DOHH2 (cell line): ENCODE results near the gene UXS1.

ENCODE experiments used
- H3F3A ChIP-seq: fragments of 200-600 bp; sonication (generic), shearing (Covaris generic); 2 replicates; pipeline ENCODE4 v1.6.0; 2016; ENCODE audit warnings: antibody characterized with exemption, mild to moderate bottlenecking; ENCODE audit not compliant: control insufficient read depth, insufficient read depth
- H3K27ac ChIP-seq: fragments of 200-600 bp; sonication (generic); 2 replicates; pipeline ENCODE4 v1.5.1; 2014; ENCODE audit warnings: low read depth, mild to moderate bottlenecking, low read length, moderate library complexity
- H3K27me3 ChIP-seq: fragments of 200-600 bp; sonication (generic); 2 replicates; pipeline ENCODE4 v1.6.1; 2014; ENCODE audit warnings: mild to moderate bottlenecking, low read length, mixed read lengths; ENCODE audit not compliant: control insufficient read depth
- H3K36me3 ChIP-seq: fragments of 200-600 bp; sonication (generic); 2 replicates; pipeline ENCODE4 v1.6.1; 2014; ENCODE audit warnings: mild to moderate bottlenecking, low read length, moderate library complexity, mixed read lengths; ENCODE audit not compliant: control insufficient read depth
- H3K4me1 ChIP-seq: fragments of 200-600 bp; sonication (generic); 2 replicates; pipeline ENCODE4 v1.6.1; 2014; ENCODE audit warnings: mild to moderate bottlenecking, low read length, mixed read lengths; ENCODE audit not compliant: control insufficient read depth
- H3K4me2 ChIP-seq: fragments of 200-600 bp; sonication (generic); 2 replicates; pipeline ENCODE4 v1.6.0; 2014; ENCODE audit warnings: mild to moderate bottlenecking, low read length, moderate library complexity
- H3K4me3 ChIP-seq: fragments of 200-600 bp; sonication (generic); 2 replicates; pipeline ENCODE4 v1.5.1; 2014; ENCODE audit warnings: mild to moderate bottlenecking, low read length, mixed read lengths
- H3K79me2 ChIP-seq: fragments of 200-600 bp; sonication (generic); 2 replicates; pipeline ENCODE4 v1.6.1; 2014; ENCODE audit warnings: mild to moderate bottlenecking, low read length, mixed read lengths; ENCODE audit not compliant: control insufficient read depth
- H3K9me2 ChIP-seq: fragments of 200-600 bp; sonication (generic); replicated peaks from 2 replicates; pipeline ENCODE4 v1.6.1; 2014; ENCODE audit warnings: mild to moderate bottlenecking, low read length, mixed read lengths; ENCODE audit not compliant: control insufficient read depth
- H3K9me3 ChIP-seq: fragments of 200-600 bp; sonication (generic); 2 replicates; pipeline ENCODE4 v1.6.1; 2014; ENCODE audit warnings: antibody characterized with exemption, low read length, mixed read lengths; ENCODE audit not compliant: control insufficient read depth, insufficient read depth
- H4K20me1 ChIP-seq: fragments of 200-600 bp; sonication (generic); 2 replicates; pipeline ENCODE4 v1.6.0; 2014; ENCODE audit warnings: low read depth, mild to moderate bottlenecking, antibody characterized with exemption, low read length, moderate library complexity; ENCODE audit not compliant: control insufficient read depth, insufficient read depth
- EZH2phosphoT487 ChIP-seq: fragments of 200-600 bp; sonication (generic); IDR thresholded peaks from 2 replicates; pipeline ENCODE4 v1.6.1; 2017; ENCODE audit warnings: borderline replicate concordance, mild to moderate bottlenecking, antibody characterized with exemption, low read length, moderate library complexity, mixed read lengths
- TF ChIP-seq, protein P1 (sequence below): fragments of 200-600 bp; sonication (generic); IDR thresholded peaks from one replicate; pipeline ENCODE4 v1.5.1; 2014; ENCODE audit warnings: antibody characterized with exemption, mild to moderate bottlenecking, low read depth, low read length; ENCODE audit not compliant: poor library complexity, severe bottlenecking

UXS1 gene

DNA sequence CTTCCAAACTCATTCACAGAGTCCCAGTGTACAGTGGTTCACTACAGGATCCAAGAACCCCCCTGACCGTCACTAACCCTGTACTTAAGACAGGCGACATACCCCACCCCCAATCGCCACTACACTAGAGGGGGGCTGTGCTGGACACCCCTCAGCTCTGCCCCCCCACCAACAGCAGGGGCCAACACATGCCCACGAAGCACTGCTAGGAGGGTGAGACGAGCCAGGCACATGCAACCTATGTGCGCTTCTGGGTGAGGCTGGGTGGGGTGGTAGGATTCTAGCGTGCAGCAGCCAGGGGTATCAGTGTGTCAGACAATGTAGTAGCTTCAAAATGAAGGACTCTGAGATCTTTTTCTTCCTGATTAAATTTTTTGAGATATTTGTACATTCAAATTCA lies 67.8 kb downstream of the UXS1 start:
- Histone ChIP-seq H4K20me1 (no peaks in the 10 kb centered on the region), H3K9me3 (no peaks in the 10 kb centered on the region), H3K4me1 (no peaks in the 10 kb centered on the region), H3K4me2 (no peak overlapping the region), H3K9me2 (no peaks in the 10 kb centered on the region), H3K79me2 (no peaks in the 10 kb centered on the region), H3K36me3 (no peaks in the 10 kb centered on the region), H3K27me3 (no peaks in the 10 kb centered on the region), H3K27ac (no peak overlapping the region), H3K4me3 (no peak overlapping the region), H3F3A (no peaks in the 10 kb centered on the region)
- TF ChIP-seq, protein P1, sequence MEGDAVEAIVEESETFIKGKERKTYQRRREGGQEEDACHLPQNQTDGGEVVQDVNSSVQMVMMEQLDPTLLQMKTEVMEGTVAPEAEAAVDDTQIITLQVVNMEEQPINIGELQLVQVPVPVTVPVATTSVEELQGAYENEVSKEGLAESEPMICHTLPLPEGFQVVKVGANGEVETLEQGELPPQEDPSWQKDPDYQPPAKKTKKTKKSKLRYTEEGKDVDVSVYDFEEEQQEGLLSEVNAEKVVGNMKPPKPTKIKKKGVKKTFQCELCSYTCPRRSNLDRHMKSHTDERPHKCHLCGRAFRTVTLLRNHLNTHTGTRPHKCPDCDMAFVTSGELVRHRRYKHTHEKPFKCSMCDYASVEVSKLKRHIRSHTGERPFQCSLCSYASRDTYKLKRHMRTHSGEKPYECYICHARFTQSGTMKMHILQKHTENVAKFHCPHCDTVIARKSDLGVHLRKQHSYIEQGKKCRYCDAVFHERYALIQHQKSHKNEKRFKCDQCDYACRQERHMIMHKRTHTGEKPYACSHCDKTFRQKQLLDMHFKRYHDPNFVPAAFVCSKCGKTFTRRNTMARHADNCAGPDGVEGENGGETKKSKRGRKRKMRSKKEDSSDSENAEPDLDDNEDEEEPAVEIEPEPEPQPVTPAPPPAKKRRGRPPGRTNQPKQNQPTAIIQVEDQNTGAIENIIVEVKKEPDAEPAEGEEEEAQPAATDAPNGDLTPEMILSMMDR, result no peak
- TF ChIP-seq EZH2phosphoT487, result no peak

- H3K4me2 ChIP-seq, result no peak overlapping the region
- no peak overlapping the region for H3K4me3 ChIP-seq
- H3K9me3 ChIP-seq, result no peaks in the 10 kb centered on the region
- no peaks in the 10 kb centered on the region for H3F3A ChIP-seq
- no peaks in the 10 kb centered on the region for H4K20me1 ChIP-seq
- no peak overlapping the region for H3K27ac ChIP-seq
- no peaks in the 10 kb centered on the region for H3K27me3 ChIP-seq
- no peaks in the 10 kb centered on the region; the same call in 1 of the 2 replicates for H3K36me3 ChIP-seq
- TF ChIP-seq, protein P1, result no peak
- no peak for TF ChIP-seq EZH2phosphoT487
- no peaks in the 10 kb centered on the region for H3K9me2 ChIP-seq
- H3K79me2 ChIP-seq, result no peaks in the 10 kb centered on the region
- no peaks in the 10 kb centered on the region for H3K4me1 ChIP-seq
Observed at GRCh38 chr2:106124905-106125549, 69.1 kb downstream of the UXS1 start.

DNA sequence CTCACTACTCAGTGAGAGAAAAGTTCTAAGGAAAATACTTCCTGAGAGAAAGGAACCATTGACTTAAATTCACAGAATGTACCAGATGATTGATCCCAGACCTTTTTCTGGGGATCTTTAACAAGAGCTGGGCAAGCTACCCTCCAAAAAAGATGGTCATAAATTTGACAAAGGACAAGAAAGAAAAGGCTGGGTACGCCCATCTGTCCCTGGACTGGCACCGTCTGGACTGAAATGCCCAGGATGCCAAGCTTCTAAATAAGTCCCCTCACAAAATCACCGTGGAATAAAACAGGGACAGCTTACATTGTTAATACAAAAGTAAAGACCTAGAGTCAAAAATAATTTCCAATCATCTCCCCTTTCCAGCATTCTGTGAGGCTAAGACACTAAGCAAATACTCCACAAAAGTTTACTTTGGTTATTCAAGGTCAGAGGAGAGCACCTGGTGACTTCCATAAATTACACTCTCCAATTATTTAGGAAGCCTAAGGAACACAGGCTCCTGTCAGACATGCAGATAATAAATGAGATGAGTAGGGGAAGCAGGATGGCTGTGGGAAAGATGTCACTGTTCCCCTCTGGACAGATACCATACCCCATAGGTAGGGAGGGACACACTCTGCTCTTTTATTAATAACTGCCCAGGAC lies 69.9 kb downstream of the UXS1 start:
- Histone ChIP-seq H3K9me3 (no peaks in the 10 kb centered on the region), H3K4me1 (no peaks in the 10 kb centered on the region), H3K79me2 (no peaks in the 10 kb centered on the region), H4K20me1 (no peaks in the 10 kb centered on the region), H3F3A (no peaks in the 10 kb centered on the region), H3K27ac (no peak overlapping the region), H3K27me3 (no peaks in the 10 kb centered on the region), H3K4me3 (no peak overlapping the region), H3K4me2 (no peak overlapping the region), H3K36me3 (no peaks in the 10 kb centered on the region; the same call in 1 of the 2 replicates), H3K9me2 (no peaks in the 10 kb centered on the region)
- TF ChIP-seq EZH2phosphoT487, result no peak
- TF ChIP-seq, protein P1, result no peak
